B cell (primary cell): ENCODE measurements around the gene UNC13A. TPM values are rescaled to one million over a fixed set of nuclear protein-coding genes. Genes with fewer than 3 reads are reported as not detected.
A peak's percentile ranks its signal among the peaks of the same experiment; 100 is the strongest.

Experiments
- ATAC-seq: fragments of 200-7000 bp; cut with Tn5 transposase; one replicate; pipeline ENCODE4 v1.10.0; 2021; ENCODE audit warnings: low read depth, mild to moderate bottlenecking, moderate number of reproducible peaks, moderate library complexity
- CTCF ChIA-PET: fragments of 350-600 bp; sonication (Branson Sonifier 250); formaldehyde crosslinking; loops from one replicate; lab custom pipeline; 2021; ENCODE audit warnings: antibody characterized with exemption, inconsistent platforms; lab: Charles Lee
- POLR2A ChIA-PET: fragments of 350-600 bp; sonication (Branson Sonifier 250); formaldehyde crosslinking; loops from one replicate; lab custom pipeline; 2021; ENCODE audit warnings: antibody characterized with exemption; lab: Charles Lee
- DNase-seq: peaks from one replicate; pipeline ENCODE4 v3.0.0; 2013
- H2AFZ ChIP-seq: 2 replicates; pipeline ENCODE4 v1.6.1; 2012; ENCODE audit warnings: mild to moderate bottlenecking, low read depth, low read length; ENCODE audit not compliant: insufficient read depth, poor library complexity, severe bottlenecking
- H3K27ac ChIP-seq, 2 donors: 1 replicate in 1 of 2; 2 replicates in 1 of 2; pipeline ENCODE4 v1.5.1; 2012 to 2013; ENCODE audit warnings: low read length in 2 of 2, mild to moderate bottlenecking in 2 of 2, moderate library complexity in 1 of 2
- H3K27me3 ChIP-seq, 4 experiments: fragments of 200-600 bp in 1 of 4; sonication (generic) in 1 of 4; replicated peaks in 1 of 4; 1 replicate in 2 of 4; 2 replicates in 2 of 4; pipeline versions ENCODE4 v1.6.1 to v1.7.0; 2013 to 2016; ENCODE audit warnings: low read length in 3 of 4, mild to moderate bottlenecking in 2 of 4, mixed read lengths in 1 of 4, moderate library complexity in 1 of 4; ENCODE audit not compliant: insufficient read depth in 4 of 4, control insufficient read depth in 3 of 4; ENCODE audit errors: control extremely low read depth in 1 of 4
- H3K36me3 ChIP-seq, 2 experiments: replicated peaks in 1 of 2; 1 replicate in 1 of 2; 2 replicates in 1 of 2; pipeline versions ENCODE4 v1.6.1 to v1.7.1; 2013; ENCODE audit warnings: low read length in 1 of 2; ENCODE audit not compliant: insufficient read depth in 2 of 2, control insufficient read depth in 1 of 2; ENCODE audit errors: control extremely low read depth in 1 of 2, extremely low read depth in 1 of 2
- H3K4me1 ChIP-seq, 2 donors: fragments of 200-600 bp in 1 of 2; sonication (generic) in 1 of 2; 1 replicate in 1 of 2; 2 replicates in 1 of 2; pipeline versions ENCODE4 v1.5.1 to v1.6.1; 2013 to 2017; ENCODE audit warnings: low read length in 2 of 2; ENCODE audit not compliant: control insufficient read depth in 2 of 2, insufficient read depth in 2 of 2
- H3K4me2 ChIP-seq: replicated peaks from 2 replicates; pipeline ENCODE3; 2012; ENCODE audit warnings: mild to moderate bottlenecking, low read depth, low read length; ENCODE audit not compliant: poor library complexity, severe bottlenecking
- H3K4me3 ChIP-seq, 5 experiments: fragments of 200-600 bp in 1 of 5; sonication (generic) in 1 of 5; 1 replicate in 3 of 5; 2 replicates in 2 of 5; pipeline versions ENCODE4 v1.5.1 to v1.7.0; 2011 to 2016; ENCODE audit warnings: low read length in 4 of 5, mild to moderate bottlenecking in 4 of 5, low read depth in 2 of 5, control low read depth in 1 of 5, moderate library complexity in 1 of 5; ENCODE audit not compliant: insufficient read depth in 1 of 5; ENCODE audit errors: control extremely low read depth in 1 of 5, extremely low read depth in 1 of 5
- H3K79me2 ChIP-seq: fragments of 200-600 bp; sonication (generic); one replicate; pipeline ENCODE4 v1.6.0; 2016; ENCODE audit warnings: low read length; ENCODE audit not compliant: control insufficient read depth, insufficient read depth
- H3K9ac ChIP-seq: fragments of 200-600 bp; sonication (generic); 2 replicates; pipeline ENCODE4 v1.6.1; 2017; ENCODE audit warnings: mild to moderate bottlenecking, low read length, moderate library complexity
- H3K9me3 ChIP-seq, 3 donors: one replicate each; pipeline versions ENCODE4 v1.6.1 to v1.7.1; 2013; ENCODE audit warnings: low read length in 2 of 3; ENCODE audit not compliant: control insufficient read depth in 2 of 3, insufficient read depth in 1 of 3; ENCODE audit errors: control extremely low read depth in 1 of 3
- H4K20me1 ChIP-seq: 2 replicates; pipeline ENCODE4 v1.6.0; 2012; ENCODE audit warnings: mild to moderate bottlenecking, low read length; ENCODE audit not compliant: insufficient read depth, control insufficient read depth, poor library complexity, severe bottlenecking
- H3K27ac Mint-ChIP-seq: one replicate; pipeline ENCODE4 v1.8.0; 2021; ENCODE audit warnings: mixed read lengths
- H3K27me3 Mint-ChIP-seq: one replicate; pipeline ENCODE4 v1.8.0; 2021; ENCODE audit warnings: mixed read lengths
- H3K4me1 Mint-ChIP-seq: one replicate; pipeline ENCODE4 v1.8.0; 2021; ENCODE audit warnings: mixed read lengths
- H3K4me3 Mint-ChIP-seq: one replicate; pipeline ENCODE4 v1.8.0; 2021; ENCODE audit warnings: mixed read lengths
- H3K9me3 Mint-ChIP-seq: one replicate; pipeline ENCODE4 v1.8.0; 2022; ENCODE audit warnings: mixed read lengths; ENCODE audit not compliant: insufficient read depth
- CTCF ChIP-seq: fragments of 200-600 bp; IDR thresholded peaks from one replicate; pipeline ENCODE4 v1.8.0; 2022; ENCODE audit warnings: antibody characterized with exemption, mild to moderate bottlenecking
- EZH2 ChIP-seq: IDR thresholded peaks from 2 replicates; pipeline ENCODE4 v1.6.1; 2012; ENCODE audit warnings: borderline replicate concordance, low read depth, mild to moderate bottlenecking, moderate library complexity, low read length; ENCODE audit not compliant: insufficient read depth, poor library complexity, severe bottlenecking
- WGBS: methylation state at CpG from one replicate; pipeline ENCODE4 v1.1.5; 2013; ENCODE audit warnings: missing lambda C conversion rate; ENCODE audit not compliant: insufficient coverage; 5-methylcytosine and 5-hydroxymethylcytosine counted together
- intact Hi-C: fragments of 100-400 bp; cut with micrococcal nuclease; formaldehyde crosslinking; loops from one replicate; pipeline ENCODE4 v1.10.0; 2022
- polyA plus RNA-seq: library from polyadenylated mRNA; depleted of rRNA; stranded (reverse); fragments of >200 nt; gene quantifications from 2 replicates; pipeline ENCODE4 v1.2.3, GENCODE V29; 2012
- total RNA-seq, 2 donors: library from RNA; stranded (reverse); fragments of 120-200 nt in 1 of 2; gene quantifications; 1 replicate in 1 of 2; 2 replicates in 1 of 2; pipeline versions ENCODE4 v1.2.3 to v1.2.4, GENCODE V29; 2013 to 2022

UNC13A gene
- total and polyA plus RNA-seq, 2 donors (not counting 1 experiment from before 2014, with no cell fraction given): 0.10 TPM; not detected in 1

- peak overlapping the region; percentile 52 for H3K9ac ChIP-seq
- H3K4me1 Mint-ChIP-seq: peaks cover 16% of the 10 kb centered on the region
Measured at GRCh38 chr19:17679526-17680229, 8.5 kb downstream of the UNC13A start.

More at GRCh38 chr19:17679526-17680229, 8.5 kb downstream of the UNC13A start:
- intact Hi-C loops: no loop called here
- WGBS: 12% methylated on average over 13 of the region's 14 CpGs
- peaks cover 0 to 44% (median 24%) of the 10 kb centered on the region in 4 experiments for H3K27me3 ChIP-seq
- peak overlapping the region in 4 of 5 experiments; percentile 7 to 44 (median 13) for H3K4me3 ChIP-seq
- no peak for TF ChIP-seq CTCF
- no peak for TF ChIP-seq EZH2
- Mint-ChIP-seq H3K9me3 (no peaks in the 10 kb centered on the region), H3K4me3 (peak overlapping the region; percentile 80), H3K27me3 (peaks cover 56% of the 10 kb centered on the region), H3K27ac (no peak overlapping the region)
- peaks cover 0 to 21% (median 0%) of the 10 kb centered on the region in 3 donors for H3K9me3 ChIP-seq
- H3K79me2 ChIP-seq: no peaks in the 10 kb centered on the region
- ChIA-PET POLR2A (no interaction called here), CTCF (no interaction called here)
- H3K4me1 ChIP-seq: peaks cover 17 to 19% of the 10 kb centered on the region in 2 donors
- H2AFZ ChIP-seq: peak overlapping the region; percentile 9
- peak overlapping the region; percentile 78 for H3K4me2 ChIP-seq
- ATAC-seq: no peak
- no peak overlapping the region for H3K27ac ChIP-seq
- no peaks in the 10 kb centered on the region for H4K20me1 ChIP-seq
- no peak for DNase-seq
- H3K36me3 ChIP-seq: no peaks in the 10 kb centered on the region
